ENCODE results near the gene PIGR.

The PIGR gene

DNA sequence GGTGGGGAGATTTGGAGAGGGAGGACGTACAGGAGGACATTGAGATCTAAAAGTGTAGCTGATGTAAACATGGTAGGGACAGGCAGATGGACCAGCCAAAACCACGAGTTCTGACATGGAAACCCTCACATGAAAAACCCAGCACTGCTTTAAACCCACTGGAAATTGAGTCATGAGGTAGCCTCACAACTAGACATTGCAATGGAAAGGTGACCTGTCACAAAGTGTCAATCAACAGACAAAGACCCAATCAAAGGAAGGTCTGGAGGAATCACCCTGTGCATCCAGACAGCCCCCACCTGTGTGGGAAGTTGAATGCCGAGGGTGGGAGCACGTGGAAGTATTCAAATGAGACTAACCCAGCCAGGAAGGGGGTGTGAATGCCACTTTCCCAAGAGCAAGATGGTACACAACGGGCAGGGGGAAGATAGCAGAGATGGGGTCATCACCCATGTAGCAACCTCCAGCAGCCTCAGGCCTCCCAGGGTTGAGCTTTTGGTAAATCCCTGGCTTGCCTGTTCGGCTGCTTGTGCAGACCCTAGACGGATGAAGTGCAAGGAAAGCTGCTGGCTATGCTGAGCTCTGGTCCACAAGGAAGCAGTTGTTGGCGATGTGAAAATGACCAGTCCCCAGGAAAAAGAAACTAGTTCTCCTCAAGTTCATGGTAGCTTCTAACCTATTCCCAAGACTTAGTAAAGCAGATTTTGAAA, 30.1 kb downstream of the PIGR start:
- TF ChIP-seq, protein P1, sequence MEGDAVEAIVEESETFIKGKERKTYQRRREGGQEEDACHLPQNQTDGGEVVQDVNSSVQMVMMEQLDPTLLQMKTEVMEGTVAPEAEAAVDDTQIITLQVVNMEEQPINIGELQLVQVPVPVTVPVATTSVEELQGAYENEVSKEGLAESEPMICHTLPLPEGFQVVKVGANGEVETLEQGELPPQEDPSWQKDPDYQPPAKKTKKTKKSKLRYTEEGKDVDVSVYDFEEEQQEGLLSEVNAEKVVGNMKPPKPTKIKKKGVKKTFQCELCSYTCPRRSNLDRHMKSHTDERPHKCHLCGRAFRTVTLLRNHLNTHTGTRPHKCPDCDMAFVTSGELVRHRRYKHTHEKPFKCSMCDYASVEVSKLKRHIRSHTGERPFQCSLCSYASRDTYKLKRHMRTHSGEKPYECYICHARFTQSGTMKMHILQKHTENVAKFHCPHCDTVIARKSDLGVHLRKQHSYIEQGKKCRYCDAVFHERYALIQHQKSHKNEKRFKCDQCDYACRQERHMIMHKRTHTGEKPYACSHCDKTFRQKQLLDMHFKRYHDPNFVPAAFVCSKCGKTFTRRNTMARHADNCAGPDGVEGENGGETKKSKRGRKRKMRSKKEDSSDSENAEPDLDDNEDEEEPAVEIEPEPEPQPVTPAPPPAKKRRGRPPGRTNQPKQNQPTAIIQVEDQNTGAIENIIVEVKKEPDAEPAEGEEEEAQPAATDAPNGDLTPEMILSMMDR (conservative IDR thresholded peaks at IDR 0.05; ENCODE audit: low read length): no peak
- DNase-seq (ENCODE audit: low read depth): no peak
- no peak overlapping the region for H3K4me3 ChIP-seq (ENCODE audit: low read length)

DNA sequence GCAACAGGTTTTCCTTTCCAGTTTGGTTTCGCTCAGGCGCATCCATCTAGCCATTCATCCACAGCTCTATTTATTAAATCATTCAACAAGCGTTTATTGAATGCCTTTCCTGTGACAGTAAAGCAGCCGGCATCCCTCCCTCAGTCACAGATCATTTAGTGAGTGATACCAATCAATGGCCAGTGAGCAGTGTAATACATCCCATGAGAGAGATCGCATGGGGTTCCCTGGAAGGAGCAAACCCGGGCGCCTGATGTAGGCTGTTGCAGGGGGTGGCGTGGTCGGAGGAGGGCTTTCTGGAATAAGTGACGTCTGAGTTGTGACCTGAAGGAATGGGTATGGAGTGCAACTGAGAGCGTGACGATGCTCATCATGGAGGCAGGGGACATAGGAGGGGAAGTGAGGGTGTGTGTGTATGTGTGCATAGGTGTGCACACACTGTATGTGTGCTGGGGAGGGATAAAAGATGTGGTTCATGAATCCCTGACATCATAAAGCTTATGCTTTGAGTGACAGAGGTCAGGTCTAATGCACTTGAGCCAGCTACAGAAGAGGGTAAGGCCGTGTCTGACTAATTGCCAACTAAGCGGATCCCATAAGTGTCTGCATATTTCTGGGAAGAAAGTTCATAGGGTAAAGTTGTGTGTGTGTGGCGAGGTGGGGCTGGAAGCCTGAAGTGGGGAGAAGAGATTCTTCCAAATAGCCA, 31.1 kb downstream of the PIGR start:
- no peak overlapping the region for H3K4me3 ChIP-seq (ENCODE audit: low read length)
- no peak for DNase-seq (ENCODE audit: low read depth)
- TF ChIP-seq, protein P1 (conservative IDR thresholded peaks at IDR 0.05; ENCODE audit: low read length): no peak

DNA sequence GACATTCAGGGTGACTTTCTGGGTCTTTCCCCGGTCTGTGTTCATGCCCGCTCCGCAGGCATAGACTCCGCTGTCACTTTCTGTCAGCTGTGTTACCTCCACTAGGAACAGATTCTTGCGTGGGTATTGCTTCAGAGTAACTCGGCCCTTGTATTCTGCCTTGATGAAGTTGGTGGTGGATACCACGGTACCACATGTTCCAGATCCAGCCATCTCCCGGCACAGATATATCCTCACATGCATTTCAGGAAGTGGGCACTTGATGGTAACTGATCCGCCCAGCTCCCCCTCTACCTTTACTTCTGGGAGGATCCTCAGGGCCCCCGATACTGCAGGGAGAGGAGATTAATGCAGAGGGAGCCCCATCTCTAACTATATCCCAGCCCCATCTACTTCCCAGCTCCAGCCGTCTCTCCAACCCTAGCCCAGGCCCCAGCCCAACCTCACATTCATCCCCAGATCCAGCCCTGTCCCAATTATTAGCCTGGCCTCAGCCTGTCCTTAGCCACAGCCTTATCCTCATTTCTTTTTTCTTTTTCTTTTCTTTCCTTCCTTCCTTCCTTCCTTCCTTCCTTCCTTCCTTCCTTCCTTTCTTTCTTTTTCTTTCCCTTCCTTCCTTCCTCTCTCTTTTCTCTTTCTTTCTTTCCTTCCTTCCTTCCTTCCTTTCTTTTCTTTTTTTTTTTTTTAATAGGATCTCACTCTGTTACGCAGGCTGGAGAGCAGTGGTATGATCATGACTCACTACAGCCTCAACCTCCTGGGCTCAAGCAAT, 32.3 kb downstream of the PIGR start:
- TF ChIP-seq, protein P1 (conservative IDR thresholded peaks at IDR 0.05; ENCODE audit: low read length): no peak
- no peak for DNase-seq (ENCODE audit: low read depth)
- no peak overlapping the region for H3K4me3 ChIP-seq (ENCODE audit: low read length)

DNA sequence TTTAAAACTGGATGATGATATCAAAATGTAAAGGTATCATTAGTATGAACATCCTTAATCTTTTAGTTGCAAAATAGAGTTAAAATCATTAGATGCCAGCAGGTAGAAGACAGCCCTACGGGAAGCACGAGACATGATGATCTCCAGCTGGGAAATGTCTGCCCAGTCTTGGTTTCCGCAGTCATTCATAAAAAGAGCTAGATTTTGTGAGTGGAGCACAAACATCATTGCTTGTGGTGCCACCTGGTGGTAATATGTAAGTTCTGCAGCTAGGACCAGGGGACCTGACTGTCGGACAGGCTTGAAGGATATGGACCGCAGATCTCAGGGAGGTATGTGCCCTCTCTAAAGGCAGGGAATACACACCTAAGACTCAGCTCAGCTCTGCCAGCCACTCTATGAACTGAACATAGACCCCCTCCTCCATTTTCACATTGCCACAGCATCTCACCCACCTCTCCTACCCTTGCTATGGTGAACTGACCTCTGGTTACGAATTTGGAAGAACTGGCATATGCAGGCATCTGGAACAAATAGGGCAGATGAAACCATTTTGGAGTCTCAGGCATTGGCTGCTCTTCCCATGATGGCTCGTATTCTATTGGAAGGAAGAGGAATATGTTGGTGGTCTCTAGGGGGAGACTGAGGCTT, 33.7 kb downstream of the PIGR start:
- no peak overlapping the region for H3K4me3 ChIP-seq (ENCODE audit: low read length)
- peak; percentile 73 for DNase-seq (ENCODE audit: low read depth)
- TF ChIP-seq, protein P1 (conservative IDR thresholded peaks at IDR 0.05; ENCODE audit: low read length): peak; percentile 91

DNA sequence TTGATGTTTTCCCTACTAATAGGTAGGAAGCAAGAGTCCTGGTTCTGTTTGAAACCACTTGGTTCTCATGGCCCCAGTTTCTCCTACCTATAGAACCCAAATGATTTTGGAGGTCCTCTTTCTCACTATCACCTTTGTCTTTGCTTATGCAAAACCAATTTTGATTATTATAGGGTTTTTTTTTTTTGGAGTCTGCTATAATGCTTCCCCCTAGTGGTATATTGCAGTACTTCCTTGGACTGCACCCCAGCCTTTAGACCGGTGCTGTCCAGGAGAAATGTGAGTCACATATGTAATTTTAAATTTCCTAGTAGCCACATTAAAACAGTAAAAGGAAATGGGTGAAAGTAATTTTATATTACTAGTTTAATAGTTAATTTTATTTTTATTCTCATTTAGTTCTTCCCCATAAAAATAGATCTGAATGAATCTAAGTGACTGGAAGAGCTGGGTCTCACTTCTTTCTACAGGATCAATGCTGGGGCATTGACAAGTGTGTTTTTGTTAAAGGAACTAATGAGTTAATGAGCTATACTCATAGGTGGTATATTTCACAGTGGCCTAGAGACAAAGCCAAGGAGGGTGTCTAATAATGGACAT, 35.1 kb downstream of the PIGR start:
- H3K4me3 ChIP-seq (ENCODE audit: low read length): no peak overlapping the region
- peak; percentile 74 for DNase-seq (ENCODE audit: low read depth)
- TF ChIP-seq, protein P1 (conservative IDR thresholded peaks at IDR 0.05; ENCODE audit: low read length): peak; percentile 80

DNA sequence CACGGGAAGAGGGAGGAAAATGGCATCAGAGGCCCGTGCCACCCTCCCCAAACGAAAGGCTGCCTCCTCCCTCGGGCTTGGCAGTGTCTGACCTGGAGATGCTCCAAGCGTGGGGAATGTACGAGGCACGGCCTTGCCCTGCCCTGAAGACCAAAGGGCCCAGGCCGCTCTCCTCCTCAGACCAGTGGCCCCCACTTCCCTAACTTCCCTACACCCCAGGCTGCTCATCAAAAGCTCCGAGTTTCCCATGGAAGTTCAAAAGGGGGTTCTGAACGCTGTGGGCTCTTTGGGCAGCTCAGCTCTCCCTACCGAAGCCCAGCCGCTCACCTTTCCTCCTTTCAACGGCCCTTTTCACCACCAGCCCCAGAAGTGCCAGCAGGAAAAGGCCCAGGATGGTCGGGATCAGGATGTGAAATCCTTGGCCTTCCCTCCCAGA, 36.4 kb downstream of the PIGR start:
- no peak for DNase-seq (ENCODE audit: low read depth)
- TF ChIP-seq, protein P1 (conservative IDR thresholded peaks at IDR 0.05; ENCODE audit: low read length): no peak
- peak overlapping the region; percentile 57 for H3K4me3 ChIP-seq (ENCODE audit: low read length)
